Left cardiac atrium (tissue), 4 donors: ENCODE results near the gene MUC5AC. TPM values are rescaled to one million over a fixed set of nuclear protein-coding genes. Genes with fewer than 3 reads are reported as not detected.
"Not testable (repeated sequence)": the region's sequence is repeated elsewhere in the genome, so short reads cannot be mapped to it uniquely, and the experiment has no call there.

Experiments
- ATAC-seq, 2 donors: fragments of 200-7000 bp; cut with Tn5 transposase; one replicate each; pipeline ENCODE4 v1.9.1; 2020; ENCODE audit warnings: mild to moderate bottlenecking in 2 of 2, moderate library complexity in 2 of 2
- DNase-seq: peaks from one replicate; pipeline ENCODE4 v3.0.0-alpha.2; 2020
- intact Hi-C, 2 donors: fragments of 100-400 bp; cut with DNase I; formaldehyde crosslinking; loops; one replicate each; pipeline versions ENCODE4 v1.14.1 to v1.15.1; 2022 to 2023
- total RNA-seq, 2 donors: library from RNA; stranded (reverse); fragmentation: NEBNext Ultra II Directional; extraction: Animal tissue kit (Norgen Biotek cat#: 25700); gene quantifications; one replicate each; pipeline ENCODE4 v1.2.1, GENCODE V29; 2021
- donor health status: DM: no; HTN: yes; CAD: no.
- donor health status: DM: no; HTN: yes; CAD: no; lungs with severe emphysema.
- donor health status: DM: yes; HTN: yes; CAD: no.
- donor health status: Dilated cardiomyopathy.

The MUC5AC gene
- total RNA-seq, 2 donors from 2014 or later, result not detected

DNA sequence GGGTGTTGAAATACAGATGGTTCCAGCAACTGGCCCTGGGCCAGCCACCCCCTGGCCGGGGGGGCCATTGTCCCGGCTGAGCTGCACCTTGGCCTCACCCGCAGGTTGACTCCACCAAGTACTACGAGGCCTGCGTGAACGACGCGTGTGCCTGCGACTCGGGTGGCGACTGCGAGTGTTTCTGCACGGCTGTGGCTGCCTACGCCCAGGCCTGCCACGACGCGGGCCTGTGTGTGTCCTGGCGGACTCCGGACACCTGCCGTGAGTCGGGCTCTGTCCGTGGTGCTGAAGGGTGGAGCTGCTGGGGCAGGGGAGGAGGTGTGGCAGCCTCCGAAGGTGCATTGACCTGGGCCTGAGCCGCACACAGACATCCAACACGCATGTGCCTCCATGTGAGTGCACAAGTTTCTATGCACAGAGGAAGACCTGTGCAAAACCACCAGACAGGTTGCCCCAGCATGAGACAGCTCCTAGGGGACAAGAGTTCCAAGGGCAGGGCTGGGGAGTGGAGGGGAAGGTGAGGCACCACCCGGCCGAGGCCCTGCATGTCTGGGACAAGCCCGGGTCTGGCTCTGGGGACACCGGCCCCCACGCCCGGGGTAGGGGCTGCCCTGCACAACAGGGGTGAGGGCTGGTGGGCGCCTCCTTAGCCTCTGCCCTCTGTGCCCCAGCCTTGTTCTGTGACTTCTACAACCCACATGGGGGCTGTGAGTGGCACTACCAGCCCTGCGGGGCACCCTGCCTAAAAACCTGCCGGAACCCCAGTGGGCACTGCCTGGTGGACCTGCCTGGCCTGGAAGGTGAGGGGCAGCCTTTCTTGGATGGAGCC lies 81.2 kb downstream of the MUC5AC start:
- intact Hi-C loops, result no loop called here
- no peak for ATAC-seq
- DNase-seq, result no peak

DNA sequence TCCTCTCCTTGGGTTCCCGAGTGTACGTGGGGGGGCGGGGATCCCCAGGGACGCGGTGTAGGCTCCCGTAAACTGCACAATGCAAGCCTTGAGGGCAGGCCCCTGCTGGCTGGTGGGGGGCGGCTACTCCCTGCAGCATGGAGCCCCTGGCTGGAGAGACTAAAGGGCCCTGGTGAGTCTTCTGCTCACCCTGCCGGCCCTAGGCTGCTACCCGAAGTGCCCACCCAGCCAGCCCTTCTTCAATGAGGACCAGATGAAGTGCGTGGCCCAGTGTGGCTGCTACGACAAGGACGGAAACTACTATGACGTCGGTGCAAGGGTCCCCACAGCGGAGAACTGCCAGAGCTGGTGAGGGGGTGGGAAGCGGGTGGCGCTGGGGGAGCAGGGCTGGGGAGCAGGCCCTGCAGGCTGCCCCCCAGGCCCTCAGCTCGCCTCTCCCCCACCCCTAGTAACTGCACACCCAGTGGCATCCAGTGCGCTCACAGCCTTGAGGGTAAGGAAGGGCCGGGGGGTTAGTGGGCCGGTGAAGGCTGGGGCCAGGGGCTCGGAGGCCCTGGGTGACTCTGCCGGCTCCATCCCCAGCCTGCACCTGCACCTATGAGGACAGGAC lies 81.9 kb downstream of the MUC5AC start:
- intact Hi-C loops, result no loop called here
- ATAC-seq, result no peak
- no peak for DNase-seq

- ATAC-seq (no peak), DNase-seq (no peak)
- intact Hi-C loops, result no loop called here
Measured at GRCh38 chr11:1240771-1241170, 83.0 kb downstream of the MUC5AC start.

GRCh38 chr11:1241706-1242105 lies 84.0 kb downstream of the MUC5AC start:
- ATAC-seq (no peak), DNase-seq (no peak)
- intact Hi-C loops, result no loop called here

DNA sequence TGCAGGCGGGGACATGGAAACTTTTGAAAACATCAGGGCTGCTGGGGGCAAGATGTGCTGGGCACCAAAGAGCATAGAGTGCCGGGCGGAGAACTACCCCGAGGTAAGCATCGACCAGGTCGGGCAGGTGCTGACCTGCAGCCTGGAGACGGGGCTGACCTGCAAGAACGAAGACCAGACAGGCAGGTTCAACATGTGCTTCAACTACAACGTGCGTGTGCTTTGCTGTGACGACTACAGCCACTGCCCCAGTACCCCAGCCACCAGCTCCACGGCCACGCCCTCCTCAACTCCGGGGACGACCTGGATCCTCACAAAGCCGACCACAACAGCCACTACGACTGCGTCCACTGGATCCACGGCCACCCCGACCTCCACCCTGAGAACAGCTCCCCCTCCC lies 84.5 kb downstream of the MUC5AC start:
- DNase-seq (no peak), ATAC-seq (no peak)
- intact Hi-C loops, result no loop called here

- intact Hi-C loops, DNase-seq, ATAC-seq: not testable (repeated sequence)
Measured at GRCh38 chr11:1242751-1243150, 85.0 kb downstream of the MUC5AC start.

- ATAC-seq, intact Hi-C loops, DNase-seq: not testable (repeated sequence)
Measured at GRCh38 chr11:1243521-1243920, 85.8 kb downstream of the MUC5AC start.

DNA sequence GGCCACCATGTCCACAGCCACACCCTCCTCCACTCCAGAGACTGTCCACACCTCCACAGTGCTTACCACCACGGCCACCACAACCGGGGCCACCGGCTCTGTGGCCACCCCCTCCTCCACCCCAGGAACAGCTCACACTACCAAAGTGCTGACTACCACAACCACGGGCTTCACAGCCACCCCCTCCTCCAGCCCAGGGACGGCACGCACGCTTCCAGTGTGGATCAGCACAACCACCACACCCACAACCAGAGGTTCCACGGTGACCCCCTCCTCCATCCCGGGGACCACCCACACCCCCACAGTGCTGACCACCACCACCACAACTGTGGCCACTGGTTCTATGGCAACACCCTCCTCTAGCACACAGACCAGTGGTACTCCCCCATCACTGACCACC lies 86.8 kb downstream of the MUC5AC start:
- intact Hi-C loops, ATAC-seq, DNase-seq: not testable (repeated sequence)

- DNase-seq, intact Hi-C loops, ATAC-seq: not testable (repeated sequence)
Measured at GRCh38 chr11:1245717-1246116, 88.0 kb downstream of the MUC5AC start.

DNA sequence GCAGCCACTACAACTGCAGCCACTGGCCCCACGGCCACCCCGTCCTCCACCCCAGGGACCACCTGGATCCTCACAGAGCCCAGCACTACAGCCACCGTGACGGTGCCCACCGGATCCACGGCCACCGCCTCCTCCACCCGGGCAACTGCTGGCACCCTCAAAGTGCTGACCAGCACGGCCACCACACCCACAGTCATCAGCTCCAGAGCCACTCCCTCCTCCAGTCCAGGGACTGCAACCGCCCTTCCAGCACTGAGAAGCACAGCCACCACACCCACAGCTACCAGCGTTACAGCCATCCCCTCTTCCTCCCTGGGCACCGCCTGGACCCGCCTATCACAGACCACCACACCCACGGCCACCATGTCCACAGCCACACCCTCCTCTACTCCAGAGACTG lies 88.5 kb downstream of the MUC5AC start:
- ATAC-seq, intact Hi-C loops, DNase-seq: not testable (repeated sequence)

DNA sequence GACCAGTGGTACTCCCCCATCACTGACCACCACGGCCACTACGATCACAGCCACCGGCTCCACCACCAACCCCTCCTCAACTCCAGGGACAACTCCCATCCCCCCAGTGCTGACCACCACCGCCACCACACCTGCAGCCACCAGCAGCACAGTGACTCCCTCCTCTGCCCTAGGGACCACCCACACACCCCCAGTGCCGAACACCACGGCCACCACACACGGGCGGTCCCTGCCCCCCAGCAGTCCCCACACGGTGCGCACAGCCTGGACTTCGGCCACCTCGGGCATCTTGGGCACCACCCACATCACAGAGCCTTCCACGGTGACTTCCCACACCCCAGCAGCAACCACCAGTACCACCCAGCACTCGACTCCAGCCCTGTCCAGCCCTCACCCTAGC lies 89.3 kb downstream of the MUC5AC start:
- DNase-seq, intact Hi-C loops, ATAC-seq: not testable (repeated sequence)

GRCh38 chr11:1248951-1249350 lies 91.2 kb downstream of the MUC5AC start:
- DNase-seq, ATAC-seq, intact Hi-C loops: not testable (repeated sequence)

DNA sequence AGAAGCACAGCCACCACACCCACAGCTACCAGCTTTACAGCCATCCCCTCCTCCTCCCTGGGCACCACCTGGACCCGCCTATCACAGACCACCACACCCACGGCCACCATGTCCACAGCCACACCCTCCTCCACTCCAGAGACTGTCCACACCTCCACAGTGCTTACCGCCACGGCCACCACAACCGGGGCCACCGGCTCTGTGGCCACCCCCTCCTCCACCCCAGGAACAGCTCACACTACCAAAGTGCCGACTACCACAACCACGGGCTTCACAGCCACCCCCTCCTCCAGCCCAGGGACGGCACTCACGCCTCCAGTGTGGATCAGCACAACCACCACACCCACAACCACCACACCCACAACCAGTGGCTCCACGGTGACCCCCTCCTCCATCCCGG lies 92.7 kb downstream of the MUC5AC start:
- DNase-seq, intact Hi-C loops, ATAC-seq: not testable (repeated sequence)

Other genes with a start within 250 kb of the MUC5AC start
- 10 to 100 TPM; 58.7 to 64.6 TPM for gene CHID1, start 247.1 kb upstream of the MUC5AC start, total RNA-seq
- 10 to 100 TPM; 58.1 to 58.6 TPM for gene AP2A2, start 232.1 kb upstream of the MUC5AC start, total RNA-seq
- gene MUC6, start 121.2 kb upstream of the MUC5AC start, total RNA-seq, result not detected
- gene MUC2, start 83.1 kb upstream of the MUC5AC start, total RNA-seq, result under 1 TPM in 1 of 2 donors, not detected in 1; 0.26 TPM
- gene MUC5B, start 65.1 kb downstream of the MUC5AC start, total RNA-seq, result not detected
- gene TOLLIP, start 151.7 kb downstream of the MUC5AC start, total RNA-seq, result 10 to 100 TPM; 43.4 to 50.8 TPM
- gene BRSK2, start 232.0 kb downstream of the MUC5AC start, total RNA-seq, result 1 to 10 TPM; 1.3 to 1.6 TPM